Measurements from ENCODE around the gene PPP2R3B.
"Not testable (repeated sequence)": the region's sequence is repeated elsewhere in the genome, so short reads cannot be mapped to it uniquely, and the experiment has no call there.

PPP2R3B gene

DNA sequence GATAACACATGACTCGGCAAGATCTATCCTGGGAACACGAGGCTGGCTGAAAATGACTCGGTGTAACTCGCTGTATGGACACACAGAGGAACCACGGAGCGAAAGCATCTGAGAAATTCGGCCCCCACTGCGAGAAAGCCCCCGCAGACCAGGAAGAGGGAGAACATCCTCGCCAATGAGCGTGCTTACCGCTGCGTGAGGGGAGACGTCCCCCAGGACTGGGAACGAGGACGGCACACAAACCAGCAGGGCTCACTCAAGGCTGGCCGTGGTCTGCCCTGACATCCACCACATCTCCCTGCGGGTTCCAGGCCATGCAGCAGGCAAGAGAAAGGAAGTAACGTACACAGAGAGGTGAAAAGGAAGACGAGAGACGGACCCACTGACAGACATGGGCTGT, 50.5 kb downstream of the PPP2R3B start:
- DNase-seq = no peak

DNA sequence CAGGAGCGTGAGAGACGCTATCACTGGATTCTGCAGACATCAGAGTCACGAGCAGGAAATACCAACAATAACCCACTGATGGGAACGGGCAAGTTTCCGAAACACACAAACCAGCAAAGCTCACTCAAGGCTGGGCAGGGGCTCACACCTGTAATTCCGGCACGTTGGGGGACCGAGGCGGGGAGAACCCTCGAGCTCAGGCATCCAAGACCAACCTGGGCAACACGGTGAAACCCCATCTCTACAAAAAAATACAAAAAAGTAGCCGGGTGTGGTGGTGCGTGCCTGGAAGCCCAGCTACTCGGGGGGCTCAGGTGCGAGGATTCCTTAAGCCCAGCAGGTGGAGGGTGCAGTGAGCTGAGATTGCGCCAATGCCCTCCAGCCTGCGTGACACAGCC, 51.0 kb downstream of the PPP2R3B start:
- DNase-seq = no peak

DNA sequence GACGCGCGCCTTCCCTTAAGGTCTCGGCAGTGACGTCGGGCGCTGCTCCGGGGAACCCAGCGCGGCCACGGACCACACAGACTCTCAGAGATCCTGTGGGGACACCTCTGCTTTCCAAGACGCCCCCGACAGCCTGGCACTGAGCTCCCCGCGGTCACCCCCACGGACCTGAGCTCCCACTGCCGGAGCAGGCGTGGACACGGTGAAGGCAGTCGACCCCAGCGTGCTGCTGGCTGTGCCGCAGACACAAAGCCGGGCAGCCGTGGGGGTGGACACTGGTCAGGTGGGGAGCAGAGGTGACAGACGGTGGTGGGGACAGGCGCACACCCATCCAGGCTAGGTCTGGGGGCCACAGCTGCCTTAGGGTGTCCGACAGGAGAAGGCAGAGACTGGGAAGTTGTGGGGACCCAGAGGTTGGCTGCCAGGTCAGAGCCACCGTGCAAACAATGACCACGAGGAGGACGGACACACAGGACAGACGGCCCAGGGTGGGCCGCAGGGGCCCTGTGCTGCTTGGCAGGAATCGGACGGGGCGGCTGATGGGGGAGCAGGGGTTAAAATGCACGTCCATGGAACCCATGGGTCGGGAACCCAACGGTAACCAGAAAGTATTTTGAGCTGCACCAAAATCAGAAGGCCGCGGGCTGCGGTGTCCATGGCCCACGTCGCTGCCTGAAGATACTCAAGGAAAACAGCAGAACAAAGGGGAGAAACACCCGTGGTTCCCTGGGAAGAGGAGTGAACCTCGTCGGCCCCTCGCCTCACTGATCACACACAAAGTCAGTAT, 51.5 kb downstream of the PPP2R3B start:
- no peak for DNase-seq

GRCh38 chrX:334331-334891, 52.3 kb downstream of the PPP2R3B start:
- no peak for DNase-seq

GRCh38 chrX:333611-334311, 52.9 kb downstream of the PPP2R3B start:
- no peak for DNase-seq

- no peak for DNase-seq
Measured at GRCh38 chrX:332916-333610, 53.6 kb downstream of the PPP2R3B start.

DNA sequence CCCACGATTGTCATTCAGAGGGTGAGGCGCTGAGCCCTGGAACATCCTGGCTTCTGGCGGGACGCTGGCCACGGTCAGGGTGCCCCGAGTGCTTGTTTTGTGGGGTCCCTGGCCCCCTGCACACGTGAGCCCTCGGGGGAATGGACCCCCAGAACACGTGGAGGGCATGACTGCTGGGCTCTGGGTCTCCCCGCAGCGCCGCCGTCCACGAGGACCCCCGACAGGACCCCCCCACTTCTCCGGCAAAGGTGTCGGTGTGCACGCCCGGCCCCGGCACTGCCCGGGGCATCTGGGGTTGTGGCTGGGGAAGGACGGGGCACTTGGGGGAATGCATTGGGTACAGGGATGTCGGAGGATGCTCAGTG, 54.2 kb downstream of the PPP2R3B start:
- DNase-seq = no peak

GRCh38 chrX:331825-332495, 54.7 kb downstream of the PPP2R3B start:
- no peak for DNase-seq

- DNase-seq = peak; percentile 34
Measured at GRCh38 chrX:331151-331824, 55.4 kb downstream of the PPP2R3B start.

- no peak for DNase-seq
Measured at GRCh38 chrX:330726-331150, 56.0 kb downstream of the PPP2R3B start.

GRCh38 chrX:330141-330725, 56.5 kb downstream of the PPP2R3B start:
- not testable (repeated sequence) for DNase-seq

DNA sequence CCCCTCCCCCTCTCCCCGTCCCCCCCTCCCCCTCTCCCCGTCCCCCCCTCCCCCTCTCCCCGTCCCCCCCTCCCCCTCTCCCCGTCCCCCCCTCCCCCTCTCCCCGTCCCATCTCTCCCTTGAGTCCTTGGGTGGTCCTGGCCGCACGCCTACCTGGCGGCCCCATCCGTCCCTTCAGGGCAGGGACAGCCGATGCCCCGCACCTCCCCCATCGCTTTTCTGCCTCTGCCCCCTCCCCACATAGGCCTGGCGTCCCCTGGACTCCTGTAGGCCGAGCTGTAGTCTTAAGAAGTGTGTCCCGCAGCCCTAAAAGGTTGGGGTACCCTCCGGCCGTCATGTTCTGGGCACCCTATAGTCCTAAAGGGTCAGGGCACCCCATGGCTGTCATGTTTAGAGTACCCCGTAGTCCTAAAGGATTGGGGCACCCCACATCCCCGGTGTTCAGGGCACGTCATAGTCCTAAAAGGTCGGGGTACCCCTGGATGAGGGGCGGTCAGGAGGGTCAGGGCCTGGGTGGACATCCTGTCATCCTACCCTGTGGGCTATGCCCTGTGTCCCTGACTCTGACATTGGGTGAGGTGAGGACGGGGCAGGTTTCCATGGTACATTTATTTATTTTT, 57.3 kb downstream of the PPP2R3B start:
- DNase-seq = no peak

DNA sequence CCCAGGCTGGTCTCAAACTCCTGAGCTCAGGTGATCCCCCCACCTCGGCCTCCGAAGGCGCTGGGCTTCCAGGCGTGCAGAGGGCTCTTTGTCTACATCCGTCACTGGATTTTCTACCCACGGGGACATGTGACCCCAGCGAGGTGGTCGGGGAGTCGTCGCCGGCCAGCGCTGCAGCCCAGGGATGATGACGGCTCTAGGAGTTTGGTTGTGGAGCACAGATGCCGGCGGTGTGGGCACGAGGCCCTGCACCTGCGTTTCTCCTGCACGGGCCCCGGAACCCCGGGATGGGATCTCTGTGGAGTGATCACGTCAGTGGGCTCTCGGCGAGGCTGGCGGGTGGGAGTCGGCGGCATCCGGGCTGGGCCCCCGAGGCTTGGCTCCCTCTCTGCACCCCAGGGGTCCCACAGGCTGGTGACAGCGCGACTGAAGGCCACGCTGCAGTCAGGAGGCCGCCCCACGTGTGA, 59.0 kb downstream of the PPP2R3B start:
- DNase-seq = no peak

DNA sequence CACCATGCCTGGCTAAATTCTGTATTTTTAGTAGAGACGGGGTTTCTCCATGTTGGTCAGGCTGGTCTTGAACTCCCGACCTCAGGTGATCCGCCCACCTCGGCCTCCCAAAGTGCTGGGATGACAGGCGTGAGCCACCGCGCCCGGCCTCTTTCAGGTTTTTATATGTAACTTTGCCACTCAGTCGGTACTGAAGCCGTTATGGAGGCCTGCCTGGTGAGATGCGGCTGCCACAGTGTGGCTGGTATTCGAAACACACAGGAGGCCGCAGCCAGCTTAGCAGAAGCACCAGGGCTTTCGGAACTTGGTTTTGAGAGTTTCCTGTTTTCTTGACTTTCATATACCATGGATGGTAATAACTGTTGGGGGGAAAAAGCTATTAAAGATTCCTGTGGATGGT, 62.0 kb downstream of the PPP2R3B start:
- not testable (repeated sequence) for DNase-seq

- peak; percentile 55 for DNase-seq
Measured at GRCh38 chrX:323721-324628, 62.7 kb downstream of the PPP2R3B start.

DNA sequence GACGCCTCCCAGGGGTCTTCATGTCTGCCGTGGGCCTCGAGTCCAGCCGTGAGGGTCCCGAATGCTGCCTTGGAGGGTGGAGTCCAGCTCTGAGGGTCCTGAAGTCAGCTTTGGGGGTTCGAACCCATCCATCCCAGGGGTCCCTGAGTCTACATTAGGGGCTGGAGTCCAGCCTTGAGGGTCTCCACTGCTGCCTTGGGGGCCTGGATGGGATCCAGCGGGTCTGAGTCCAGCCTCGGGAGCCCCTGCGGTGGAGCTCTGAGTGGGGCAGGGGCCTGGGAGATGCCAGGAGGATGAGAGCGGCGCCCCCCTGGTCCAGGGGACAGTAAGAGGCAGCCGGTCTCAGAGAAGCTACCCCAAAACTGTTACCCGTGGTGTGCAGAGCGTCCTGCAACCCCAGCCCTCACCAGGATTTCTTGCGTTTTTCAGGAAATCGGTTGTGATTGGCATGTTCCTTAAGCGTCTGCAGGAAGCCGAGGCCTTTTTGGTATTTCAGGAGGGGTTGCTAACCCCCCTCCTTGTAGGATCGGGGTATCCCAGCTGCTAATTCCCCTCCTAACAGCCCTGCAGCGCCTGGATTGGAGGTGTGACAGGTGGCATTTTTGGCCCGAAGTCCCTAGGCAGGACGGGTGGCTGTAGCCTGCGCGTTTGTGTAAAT, 66.5 kb downstream of the PPP2R3B start:
- DNase-seq = peak; percentile 32

GRCh38 chrX:319579-320125, 67.1 kb downstream of the PPP2R3B start:
- no peak for DNase-seq

DNA sequence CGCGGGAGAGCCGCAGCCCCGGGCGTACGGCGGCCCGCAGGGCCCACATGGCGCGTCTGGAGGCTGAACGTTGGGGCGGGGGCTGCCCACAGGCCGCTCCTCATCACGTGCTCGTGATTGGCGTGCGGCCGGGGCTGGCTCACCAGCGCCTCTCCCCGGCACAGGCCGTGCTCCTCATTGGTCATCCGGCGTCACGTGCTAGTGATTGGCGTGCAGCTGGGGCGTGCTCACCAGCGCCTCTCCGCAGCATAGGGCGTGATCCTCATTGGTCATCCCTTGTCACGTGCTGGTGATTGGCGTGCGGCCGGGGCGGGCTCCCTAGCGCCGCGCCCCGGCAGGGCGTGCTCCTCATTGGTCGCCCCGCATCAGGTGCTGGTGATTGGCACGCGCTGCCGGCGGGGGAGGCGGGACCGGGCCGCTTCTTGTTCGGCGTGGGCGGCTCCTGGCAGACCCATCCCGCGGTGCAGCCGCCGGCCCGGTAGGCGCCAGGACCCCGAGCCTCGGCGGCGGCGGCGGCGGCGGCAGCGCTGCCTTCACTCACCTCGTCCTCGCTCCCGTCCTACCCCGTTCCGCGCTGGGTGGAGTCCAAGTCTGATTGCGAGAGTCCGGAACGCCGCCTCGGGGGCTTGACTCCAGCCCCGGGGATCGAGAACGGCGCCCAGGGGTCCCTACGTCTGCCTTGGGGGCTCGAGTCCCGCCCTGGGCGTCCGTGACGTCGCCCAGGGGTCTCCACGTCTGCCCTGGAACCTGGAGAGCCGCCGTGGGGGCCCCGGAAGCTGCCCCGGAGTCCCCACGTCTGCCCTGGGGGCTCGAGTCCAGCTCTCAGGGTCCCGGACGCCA, 67.7 kb downstream of the PPP2R3B start, which contains the start of gene GTPBP6:
TSS of gene GTPBP6 (minus strand) at position 58 of the 840 bp plus-strand sequence. CDS start at position 49, 9 bp downstream.
- DNase-seq = peak; percentile 99

All from CD4-positive, alpha-beta T cell treated with Interleukin-6 for 4 hours (primary cell).